BLaER1 (cell line): ENCODE measurements around the gene SPRED1.

Experiments
- H3K27ac ChIP-seq: shearing (Covaris generic); formaldehyde crosslinking; 2 replicates; pipeline ENCODE4 v1.8.1; 2022
- H3K27me3 ChIP-seq: shearing (Covaris generic); formaldehyde crosslinking; 2 replicates; pipeline ENCODE4 v1.8.1; 2022
- H3K36me3 ChIP-seq: shearing (Covaris generic); formaldehyde crosslinking; 2 replicates; pipeline ENCODE4 v1.8.1; 2022
- H3K4me1 ChIP-seq: shearing (Covaris generic); formaldehyde crosslinking; 2 replicates; pipeline ENCODE4 v1.8.1; 2022
- H3K4me2 ChIP-seq: shearing (Covaris generic); formaldehyde crosslinking; 2 replicates; pipeline ENCODE4 v1.8.1; 2022
- H3K4me3 ChIP-seq: shearing (Covaris generic); formaldehyde crosslinking; 2 replicates; pipeline ENCODE4 v1.8.1; 2022
- H3K9ac ChIP-seq: shearing (Covaris generic); formaldehyde crosslinking; 2 replicates; pipeline ENCODE4 v1.8.1; 2022
- H3K9me3 ChIP-seq: shearing (Covaris generic); formaldehyde crosslinking; 2 replicates; pipeline ENCODE4 v1.8.1; 2022
- H4K20me1 ChIP-seq: shearing (Covaris generic); formaldehyde crosslinking; 2 replicates; pipeline ENCODE4 v1.8.1; 2022
- Cebpa-rat ChIP-seq: shearing (Covaris generic); IDR thresholded peaks from 2 replicates; pipeline ENCODE4 v1.8.1; 2022

Gene SPRED1

DNA sequence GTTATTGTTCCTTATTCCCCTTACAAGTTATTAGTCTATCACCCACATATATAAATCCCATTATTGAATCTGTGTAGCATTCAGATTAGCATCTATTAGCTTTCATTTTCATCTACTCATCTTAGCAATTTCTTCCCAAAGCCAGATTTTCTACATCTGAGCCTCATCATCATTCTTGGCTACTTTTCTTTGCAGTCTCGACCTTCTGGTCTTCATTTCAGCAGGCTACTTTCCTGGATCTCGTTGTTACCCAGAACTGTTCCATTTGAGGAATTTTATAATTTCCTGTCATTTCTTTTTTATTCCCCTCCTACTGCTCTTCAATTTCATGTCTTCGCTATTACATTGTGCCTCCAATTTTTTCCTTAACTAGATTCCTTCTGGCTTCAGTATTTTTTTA, 51.8 kb downstream of the SPRED1 start:
- no peak overlapping the region for H3K4me3 ChIP-seq
- TF ChIP-seq Cebpa-rat = no peak
- no peak overlapping the region for H3K9ac ChIP-seq
- no peaks in the 10 kb centered on the region for H3K4me1 ChIP-seq
- H3K27ac ChIP-seq = no peak overlapping the region
- no peaks in the 10 kb centered on the region for H3K9me3 ChIP-seq
- H4K20me1 ChIP-seq = no peaks in the 10 kb centered on the region
- no peaks in the 10 kb centered on the region for H3K27me3 ChIP-seq
- H3K36me3 ChIP-seq = peaks cover 59% of the 10 kb centered on the region
- H3K4me2 ChIP-seq = no peak overlapping the region

DNA sequence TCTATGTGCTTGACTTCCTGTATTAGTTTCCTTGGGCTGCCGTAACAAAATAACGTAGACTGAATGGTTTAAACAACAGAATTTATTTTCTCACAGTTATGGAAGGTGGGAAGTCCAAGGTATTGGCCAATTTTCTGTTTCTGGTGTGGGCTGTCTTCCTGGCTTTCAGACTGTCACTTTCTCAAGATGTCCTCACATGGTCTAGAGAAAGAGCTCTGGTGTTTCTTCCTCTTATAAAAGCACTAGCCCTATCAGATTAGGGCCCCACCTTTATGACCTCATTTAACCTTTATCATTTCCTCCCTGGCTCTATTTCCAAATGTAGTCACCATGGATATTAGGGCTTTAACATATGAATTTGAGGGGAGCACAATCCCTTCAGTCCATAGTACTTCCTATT, 54.6 kb downstream of the SPRED1 start:
- H3K9ac ChIP-seq = no peak overlapping the region
- no peak for TF ChIP-seq Cebpa-rat
- no peaks in the 10 kb centered on the region for H3K27me3 ChIP-seq
- peaks cover 47% of the 10 kb centered on the region for H3K36me3 ChIP-seq
- no peak overlapping the region for H3K27ac ChIP-seq
- no peak overlapping the region for H3K4me3 ChIP-seq
- H4K20me1 ChIP-seq = no peaks in the 10 kb centered on the region
- no peaks in the 10 kb centered on the region for H3K9me3 ChIP-seq
- H3K4me1 ChIP-seq = no peaks in the 10 kb centered on the region
- no peak overlapping the region for H3K4me2 ChIP-seq

DNA sequence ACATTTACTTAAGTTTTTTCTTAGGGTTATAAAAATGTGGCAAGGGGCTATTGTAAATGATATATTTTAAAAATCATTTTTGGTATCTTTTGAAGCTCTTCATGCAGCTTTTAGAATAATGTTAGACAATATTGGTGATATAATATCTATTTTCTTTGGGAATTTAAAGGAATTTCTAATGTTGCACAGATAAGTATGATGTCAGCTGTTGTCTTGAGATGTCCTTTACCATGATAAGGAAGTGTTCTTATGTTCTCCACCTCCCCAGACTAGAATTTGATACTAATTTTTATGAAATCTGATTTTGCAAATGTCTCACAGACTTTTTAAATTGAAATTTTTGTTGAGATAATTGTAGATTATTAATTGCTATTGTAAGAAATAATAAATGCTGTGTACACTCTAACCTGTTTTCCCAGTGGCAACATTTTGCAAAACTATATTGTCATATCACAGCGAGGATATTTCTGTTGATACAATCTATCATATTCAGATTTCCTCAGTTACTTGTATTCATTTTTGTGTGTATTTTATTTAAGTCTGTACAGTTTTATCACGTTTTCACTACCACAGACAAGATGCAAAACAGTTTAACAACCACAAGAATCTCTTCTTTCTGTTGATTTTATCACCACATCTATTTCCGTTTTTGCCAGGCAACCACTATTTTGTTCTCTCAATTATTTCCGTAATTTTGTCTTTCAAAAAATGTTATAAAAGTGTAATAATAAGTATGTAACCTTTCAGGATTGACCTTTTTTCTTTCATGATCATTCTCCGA, 55.4 kb downstream of the SPRED1 start:
- no peak overlapping the region for H3K4me2 ChIP-seq

DNA sequence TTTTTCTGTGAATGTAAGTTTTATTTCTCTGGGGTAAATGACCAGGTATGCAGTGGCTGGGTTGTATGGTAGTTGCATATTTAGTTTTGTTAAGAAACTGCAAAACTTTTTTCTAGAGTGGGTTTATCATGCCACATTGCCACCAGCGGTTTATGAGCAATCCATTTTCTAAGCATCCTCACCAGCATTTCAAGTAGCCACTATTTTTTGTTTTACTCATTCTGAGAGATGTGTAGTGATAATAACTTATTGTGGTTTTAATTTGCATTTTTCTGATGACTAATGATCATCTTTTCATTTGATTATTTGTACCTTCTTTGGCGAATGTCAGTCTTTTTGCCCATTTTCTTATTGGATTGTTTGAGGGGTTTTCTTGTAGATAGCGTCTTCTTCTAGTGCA, 56.2 kb downstream of the SPRED1 start:
- no peak overlapping the region for H3K4me3 ChIP-seq
- H3K9ac ChIP-seq = no peak overlapping the region
- no peaks in the 10 kb centered on the region for H3K27me3 ChIP-seq
- TF ChIP-seq Cebpa-rat = no peak
- no peaks in the 10 kb centered on the region for H3K9me3 ChIP-seq
- H3K36me3 ChIP-seq = peaks cover 39% of the 10 kb centered on the region
- H4K20me1 ChIP-seq = no peaks in the 10 kb centered on the region
- H3K4me1 ChIP-seq = no peaks in the 10 kb centered on the region
- no peak overlapping the region for H3K4me2 ChIP-seq
- no peak overlapping the region for H3K27ac ChIP-seq

More for the DNA sequence above, 55.4 kb downstream of the SPRED1 start:
- Histone ChIP-seq H3K27ac (no peak overlapping the region), H3K4me1 (no peaks in the 10 kb centered on the region), H3K9me3 (no peaks in the 10 kb centered on the region), H4K20me1 (no peaks in the 10 kb centered on the region), H3K27me3 (no peaks in the 10 kb centered on the region), H3K4me3 (no peak overlapping the region), H3K9ac (no peak overlapping the region), H3K36me3 (peaks cover 39% of the 10 kb centered on the region)
- TF ChIP-seq Cebpa-rat = no peak

DNA sequence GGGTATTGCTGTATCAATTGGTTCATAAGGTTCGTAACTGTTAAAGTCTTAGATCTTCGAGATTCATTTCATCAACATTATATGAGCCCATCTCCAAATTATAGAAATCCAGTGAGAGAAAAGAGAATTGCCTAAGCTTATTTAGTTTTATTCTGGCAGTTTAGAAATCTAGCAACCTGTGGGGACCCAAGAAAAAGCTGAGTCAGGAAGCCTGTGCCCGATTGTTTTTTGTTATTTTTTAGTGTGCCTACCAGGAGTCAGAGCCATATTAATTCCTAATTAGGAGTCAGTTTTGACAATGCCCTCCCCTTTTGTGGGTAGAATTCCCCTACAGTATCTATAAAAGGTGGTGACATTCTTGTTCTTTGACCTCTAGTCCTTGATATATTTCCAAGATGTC, 59.6 kb downstream of the SPRED1 start:
- Histone ChIP-seq H3K36me3 (peaks cover 29% of the 10 kb centered on the region), H3K27ac (no peak overlapping the region), H4K20me1 (0 out of 2 replicates have a peak, but pooled peaks cover 4% of the 10 kb centered on the region), H3K9ac (no peak overlapping the region), H3K27me3 (no peaks in the 10 kb centered on the region), H3K4me3 (no peak overlapping the region), H3K9me3 (no peaks in the 10 kb centered on the region), H3K4me1 (no peaks in the 10 kb centered on the region), H3K4me2 (no peak overlapping the region)
- TF ChIP-seq Cebpa-rat = no peak

DNA sequence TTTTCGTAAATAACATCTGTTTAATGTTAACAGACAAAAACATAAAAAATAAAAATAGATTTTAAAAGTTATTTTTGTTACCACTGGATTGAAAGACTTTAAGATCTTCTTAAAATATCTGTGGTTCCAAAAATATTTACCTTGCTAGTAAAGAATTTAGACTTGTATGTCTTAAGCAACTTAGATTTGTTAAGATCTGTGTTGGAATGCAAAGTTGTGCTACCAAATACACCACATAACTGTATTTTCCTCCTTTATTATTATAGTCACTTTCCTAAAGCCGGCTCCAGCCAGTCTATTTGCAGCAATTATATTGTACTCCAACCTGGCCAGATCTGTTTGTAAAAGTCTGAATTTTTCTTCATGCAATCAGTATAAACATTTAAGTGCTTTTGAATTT, 63.7 kb downstream of the SPRED1 start:
- peaks cover 17% of the 10 kb centered on the region; the same call in 1 of the 2 replicates for H3K36me3 ChIP-seq
- H3K9ac ChIP-seq = no peak overlapping the region
- no peaks in the 10 kb centered on the region for H3K4me1 ChIP-seq
- no peak overlapping the region for H3K27ac ChIP-seq
- no peaks in the 10 kb centered on the region for H3K9me3 ChIP-seq
- 0 out of 2 replicates have a peak, but pooled peaks cover 4% of the 10 kb centered on the region for H4K20me1 ChIP-seq
- no peak for TF ChIP-seq Cebpa-rat
- H3K27me3 ChIP-seq = no peaks in the 10 kb centered on the region
- H3K4me2 ChIP-seq = no peak overlapping the region
- no peak overlapping the region for H3K4me3 ChIP-seq

DNA sequence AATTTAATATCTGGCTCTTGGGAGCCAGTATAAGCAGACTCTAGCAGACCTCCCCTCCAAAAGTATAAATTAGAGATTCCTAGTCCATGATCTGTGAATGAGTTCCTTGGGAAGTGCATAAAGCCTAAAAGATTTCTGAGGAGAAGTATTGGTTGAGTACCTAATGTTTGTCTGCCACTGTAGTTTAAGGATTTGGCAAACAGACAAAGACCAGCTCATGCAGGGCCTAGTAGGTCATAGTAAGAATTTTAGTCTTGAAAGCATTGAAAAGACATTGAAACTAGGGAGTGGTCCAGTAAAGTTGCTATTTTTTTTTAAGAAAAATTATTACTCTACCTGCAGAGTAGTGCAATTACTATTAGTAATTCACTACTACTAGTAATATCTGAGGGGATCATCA, 67.5 kb downstream of the SPRED1 start:
- peaks cover 39% of the 10 kb centered on the region; the same call in 1 of the 2 replicates for H3K36me3 ChIP-seq
- 0 out of 2 replicates have a peak, but pooled peaks cover 4% of the 10 kb centered on the region for H4K20me1 ChIP-seq
- H3K27ac ChIP-seq = no peak overlapping the region
- no peak for TF ChIP-seq Cebpa-rat
- H3K9me3 ChIP-seq = no peaks in the 10 kb centered on the region
- no peaks in the 10 kb centered on the region for H3K27me3 ChIP-seq
- H3K4me2 ChIP-seq = no peak overlapping the region
- H3K4me1 ChIP-seq = no peaks in the 10 kb centered on the region
- H3K9ac ChIP-seq = no peak overlapping the region
- no peak overlapping the region for H3K4me3 ChIP-seq

DNA sequence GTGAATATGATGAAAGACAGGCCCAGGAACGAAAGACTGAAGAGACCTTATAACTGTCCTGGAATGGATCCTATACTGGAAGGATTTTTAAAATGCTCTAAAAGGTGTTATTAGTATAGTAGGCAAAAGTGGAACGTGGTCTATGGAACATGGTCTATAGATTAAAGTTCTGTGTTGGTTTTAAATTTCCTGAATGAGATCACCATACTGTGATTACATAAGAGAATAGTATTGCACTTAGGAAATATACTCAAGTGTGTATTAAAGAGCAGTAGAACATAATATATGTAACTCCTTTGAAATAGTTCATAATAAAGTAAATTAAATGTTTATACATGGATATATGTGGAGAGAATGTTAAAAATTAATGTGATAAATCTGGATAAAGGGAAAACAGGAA, 68.2 kb downstream of the SPRED1 start:
- Histone ChIP-seq H3K36me3 (peaks cover 40% of the 10 kb centered on the region), H4K20me1 (0 out of 2 replicates have a peak, but pooled peaks cover 2% of the 10 kb centered on the region)

DNA sequence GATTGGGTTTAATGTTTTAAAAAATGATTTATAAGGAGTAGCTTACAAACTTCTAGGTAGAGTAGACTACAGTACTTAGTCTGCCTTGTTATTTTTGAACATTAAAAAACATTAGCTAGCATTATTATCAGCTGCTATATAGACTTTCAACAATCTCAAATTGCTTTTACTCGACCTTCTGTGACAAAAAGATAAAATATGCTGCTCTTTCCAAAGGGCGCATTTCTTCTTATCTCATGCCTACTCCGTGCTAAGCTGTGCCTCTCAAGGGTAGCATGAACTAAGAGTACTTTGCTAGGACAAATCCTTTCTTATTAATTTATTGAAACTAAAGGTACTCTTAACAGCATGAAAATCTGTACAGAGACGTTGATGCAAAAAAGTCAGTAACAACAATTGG, 71.3 kb downstream of the SPRED1 start:
- peaks cover 58% of the 10 kb centered on the region for H3K36me3 ChIP-seq
- H3K4me1 ChIP-seq = no peaks in the 10 kb centered on the region
- H3K27ac ChIP-seq = no peak overlapping the region
- no peaks in the 10 kb centered on the region for H3K27me3 ChIP-seq
- H3K9me3 ChIP-seq = no peaks in the 10 kb centered on the region
- no peaks in the 10 kb centered on the region for H4K20me1 ChIP-seq
- H3K9ac ChIP-seq = no peak overlapping the region
- no peak overlapping the region for H3K4me2 ChIP-seq
- no peak for TF ChIP-seq Cebpa-rat
- H3K4me3 ChIP-seq = no peak overlapping the region

More for the DNA sequence above, 68.2 kb downstream of the SPRED1 start:
- Histone ChIP-seq H3K9me3 (no peaks in the 10 kb centered on the region), H3K4me3 (no peak overlapping the region), H3K27me3 (no peaks in the 10 kb centered on the region), H3K4me1 (no peaks in the 10 kb centered on the region), H3K9ac (no peak overlapping the region), H3K27ac (no peak overlapping the region), H3K4me2 (no peak overlapping the region)
- no peak for TF ChIP-seq Cebpa-rat

DNA sequence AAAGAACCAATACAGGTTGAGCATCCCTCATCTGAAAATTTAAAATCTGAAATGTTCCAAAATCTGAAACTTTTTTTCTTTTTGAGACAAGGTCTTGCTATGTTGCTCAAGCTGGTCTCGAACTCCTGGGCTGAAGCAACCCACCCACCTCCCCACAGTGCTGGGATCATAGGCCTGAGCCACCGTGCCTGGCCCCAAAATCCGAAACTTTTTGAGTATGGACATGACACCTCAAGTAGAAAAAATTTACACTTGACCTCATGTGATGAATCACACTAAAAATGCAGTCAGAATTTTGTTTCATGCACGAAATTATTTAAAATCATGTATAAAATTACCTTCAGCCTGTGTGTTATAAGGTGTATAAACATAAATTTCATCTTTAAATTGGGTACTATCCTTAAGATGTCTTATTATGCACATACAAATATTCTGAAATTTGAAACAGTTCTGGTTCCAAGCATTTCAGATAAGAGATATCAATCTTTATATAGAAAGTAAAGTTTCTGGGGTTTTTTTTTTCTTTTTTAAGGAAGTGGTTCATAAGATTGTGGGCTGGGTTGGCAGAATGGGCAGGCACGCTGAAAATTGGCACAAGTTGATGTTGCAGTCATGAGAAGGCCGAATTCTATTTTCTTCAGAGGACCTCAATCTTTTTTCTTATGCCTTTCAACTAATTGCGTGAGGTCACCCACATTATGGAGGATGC, 72.5 kb downstream of the SPRED1 start:
- TF ChIP-seq Cebpa-rat = no peak
- H3K27me3 ChIP-seq = no peaks in the 10 kb centered on the region
- H3K4me2 ChIP-seq = no peak overlapping the region
- H3K27ac ChIP-seq = no peak overlapping the region
- H3K36me3 ChIP-seq = peaks cover 53% of the 10 kb centered on the region
- no peaks in the 10 kb centered on the region for H4K20me1 ChIP-seq
- H3K9ac ChIP-seq = no peak overlapping the region
- H3K4me1 ChIP-seq = no peaks in the 10 kb centered on the region
- no peak overlapping the region for H3K4me3 ChIP-seq
- no peaks in the 10 kb centered on the region for H3K9me3 ChIP-seq
